ENCODE measurements around the gene NKAIN4.
"Not testable (repeated sequence)": the region's sequence is repeated elsewhere in the genome, so short reads cannot be mapped to it uniquely, and the experiment has no call there.

NKAIN4 gene

DNA sequence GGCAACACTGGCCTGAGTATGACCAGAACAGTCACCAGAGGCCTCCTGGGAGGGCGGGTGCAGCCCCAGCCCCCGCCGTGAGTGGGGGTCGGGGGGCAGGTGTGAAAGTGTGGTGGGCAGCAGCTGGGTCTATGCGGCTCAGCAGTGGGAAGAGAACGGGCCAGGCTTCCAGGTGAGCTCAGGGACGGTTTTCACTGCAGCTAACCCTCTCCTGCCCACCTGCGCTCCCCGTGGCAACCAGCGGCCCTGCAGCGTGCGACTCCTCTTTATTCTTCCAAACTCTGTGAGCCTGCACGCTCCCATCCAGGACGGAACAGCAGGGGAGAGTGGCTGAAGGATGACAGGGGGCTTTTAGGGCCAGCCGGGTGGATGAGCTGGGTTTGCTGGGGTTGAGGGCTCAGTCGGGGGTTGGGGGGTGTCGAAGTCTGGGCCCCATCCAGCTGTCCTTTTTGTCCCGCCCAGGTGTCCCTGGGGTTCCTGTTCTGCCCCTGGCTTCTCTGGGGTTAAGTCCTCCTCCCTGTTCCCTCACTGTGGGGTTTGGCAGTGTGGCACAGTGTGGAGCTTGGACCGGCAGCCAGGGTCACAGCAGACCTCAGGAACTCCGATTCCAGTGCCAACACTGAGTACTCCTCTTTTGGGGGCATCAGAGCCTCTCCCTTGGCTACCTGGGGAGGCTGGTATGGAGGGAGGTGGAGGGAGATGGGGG lies 19.4 kb downstream of the NKAIN4 start:
- DNase-seq, result no peak

DNA sequence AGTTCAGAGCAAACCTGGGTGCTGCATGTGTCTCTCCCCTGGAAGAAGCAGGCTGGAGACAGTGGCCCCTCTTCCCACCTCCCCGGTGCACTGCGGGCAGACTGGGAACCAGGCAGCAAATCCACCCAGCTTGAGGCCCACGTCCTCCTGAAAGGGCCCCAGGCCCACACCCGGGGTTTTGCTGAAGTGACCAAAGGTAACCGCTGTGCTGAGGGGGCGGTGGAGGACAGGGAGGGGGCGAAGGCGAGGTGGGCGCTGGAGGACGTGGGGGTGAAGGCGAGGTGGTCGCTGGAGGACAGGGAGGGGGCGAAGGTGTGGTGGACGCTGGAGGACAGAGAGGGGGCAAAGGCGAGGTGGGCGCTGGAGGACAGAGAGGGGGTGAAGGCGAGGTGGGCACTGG lies 20.3 kb downstream of the NKAIN4 start:
- DNase-seq, result no peak

DNA sequence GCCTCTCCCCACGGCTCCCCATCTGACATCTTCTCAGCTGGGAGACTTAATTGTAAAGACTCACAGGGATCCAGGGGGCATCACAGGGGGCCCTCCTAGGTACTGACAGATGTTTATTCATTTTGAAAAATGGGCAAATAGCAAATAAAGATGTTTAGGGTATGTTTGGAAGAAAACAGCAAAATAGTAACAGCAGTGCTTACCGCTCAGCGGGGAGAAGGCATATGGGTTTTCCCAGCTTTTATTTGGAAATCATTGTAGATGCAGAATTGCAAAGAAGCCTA lies 21.3 kb downstream of the NKAIN4 start:
- no peak for DNase-seq

DNA sequence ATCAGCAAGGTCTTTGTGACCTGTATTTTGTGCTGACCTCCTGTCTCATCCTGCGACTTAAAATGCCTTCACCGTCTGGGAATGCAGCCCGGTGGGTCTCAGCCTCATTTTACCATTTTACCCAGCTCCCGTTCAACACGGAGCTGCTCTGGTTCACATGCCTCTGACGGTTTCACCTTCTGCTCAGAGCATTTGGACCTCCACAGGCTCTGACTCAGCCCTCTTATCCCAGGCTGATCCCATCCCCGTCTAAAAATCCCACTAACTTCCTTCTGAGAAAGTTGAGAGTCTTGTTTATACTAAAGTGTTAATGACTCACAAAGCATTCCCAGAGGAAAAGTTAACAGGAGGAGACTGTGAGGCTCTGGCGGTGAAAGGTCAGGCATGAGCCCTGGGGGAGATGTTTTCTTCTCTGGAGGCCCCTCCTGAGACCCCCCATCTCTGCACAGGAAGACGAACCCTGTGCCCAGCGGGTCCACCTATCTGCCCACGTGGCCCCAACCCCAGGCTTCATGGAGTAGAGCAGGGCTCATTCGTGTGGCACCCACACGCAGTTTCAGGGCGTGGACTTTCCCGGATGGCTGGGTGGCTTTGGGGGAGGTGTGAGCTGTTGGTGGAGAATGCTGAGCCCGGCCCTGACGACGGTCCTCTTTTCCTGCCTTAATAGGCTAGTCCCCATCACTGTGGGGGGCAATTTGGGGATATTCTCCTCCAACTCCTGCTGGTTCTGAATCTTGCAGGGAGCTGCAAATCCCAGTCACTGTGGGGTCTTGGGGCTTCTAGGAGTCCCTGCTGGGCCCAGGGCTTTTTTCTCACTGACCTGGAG lies 21.8 kb downstream of the NKAIN4 start:
- no peak for DNase-seq

DNA sequence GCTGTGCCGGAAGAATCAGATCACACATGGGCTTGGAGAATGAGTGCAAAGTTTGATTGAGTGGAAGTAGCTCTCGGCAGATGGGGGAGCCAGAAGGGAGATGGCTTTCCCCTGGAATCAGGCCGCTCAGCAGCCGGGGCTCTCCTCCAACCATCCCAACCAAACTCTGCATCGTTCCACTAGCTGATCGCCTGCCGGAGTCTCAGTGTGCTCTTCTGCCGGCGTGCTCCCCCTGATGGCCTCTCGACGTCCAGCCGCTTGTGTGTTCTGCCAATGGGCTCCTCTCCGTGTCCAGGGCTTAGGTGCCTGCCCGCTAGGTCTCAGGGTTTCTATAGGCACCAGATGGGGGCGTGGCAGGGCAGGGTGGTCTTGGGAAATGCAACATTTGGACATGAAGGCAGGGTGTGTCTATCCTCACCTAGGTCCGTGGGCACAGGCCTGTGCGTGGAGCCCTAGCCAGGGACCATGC lies 23.4 kb downstream of the NKAIN4 start:
- DNase-seq, result no peak

DNA sequence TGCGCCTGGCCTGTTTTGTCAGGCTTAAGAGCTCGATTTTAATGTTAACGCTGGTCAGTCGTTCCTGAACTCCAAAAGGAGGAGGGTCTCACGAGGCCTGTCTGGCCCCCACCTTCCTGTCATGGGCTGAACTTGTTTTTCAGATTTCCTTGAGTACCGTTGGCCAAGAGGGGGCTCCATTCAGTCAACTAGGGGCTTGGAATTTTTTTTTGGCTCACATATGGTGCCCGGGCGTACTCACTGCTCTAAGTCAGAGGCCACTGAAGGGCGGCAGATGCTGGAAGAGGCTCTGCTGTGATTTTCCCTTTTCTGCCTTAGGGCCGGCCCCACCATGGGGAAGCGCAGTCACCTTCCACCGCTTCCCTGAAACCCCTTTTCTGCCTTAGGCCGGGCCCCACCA lies 25.5 kb downstream of the NKAIN4 start:
- no peak for DNase-seq

DNA sequence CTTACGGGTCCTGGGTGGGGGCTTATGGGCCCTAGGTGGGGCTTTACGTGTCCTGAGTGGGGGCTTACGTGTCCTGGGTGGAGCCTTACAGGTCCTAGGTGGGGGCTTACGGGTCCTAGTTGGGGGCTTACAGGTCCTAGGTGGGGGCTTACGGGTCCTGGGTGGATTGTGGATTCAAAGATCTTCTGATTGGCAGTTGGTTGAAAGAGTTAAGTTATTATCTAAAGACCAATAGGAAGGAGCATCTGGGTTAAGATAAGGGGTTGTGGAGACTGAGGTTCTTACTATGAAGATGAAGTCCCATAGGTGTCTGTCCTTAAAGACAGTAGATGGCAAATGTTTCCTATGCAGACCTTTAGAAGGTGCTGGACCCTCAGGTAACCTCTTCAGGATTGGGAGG lies 27.0 kb downstream of the NKAIN4 start:
- no peak for DNase-seq

DNA sequence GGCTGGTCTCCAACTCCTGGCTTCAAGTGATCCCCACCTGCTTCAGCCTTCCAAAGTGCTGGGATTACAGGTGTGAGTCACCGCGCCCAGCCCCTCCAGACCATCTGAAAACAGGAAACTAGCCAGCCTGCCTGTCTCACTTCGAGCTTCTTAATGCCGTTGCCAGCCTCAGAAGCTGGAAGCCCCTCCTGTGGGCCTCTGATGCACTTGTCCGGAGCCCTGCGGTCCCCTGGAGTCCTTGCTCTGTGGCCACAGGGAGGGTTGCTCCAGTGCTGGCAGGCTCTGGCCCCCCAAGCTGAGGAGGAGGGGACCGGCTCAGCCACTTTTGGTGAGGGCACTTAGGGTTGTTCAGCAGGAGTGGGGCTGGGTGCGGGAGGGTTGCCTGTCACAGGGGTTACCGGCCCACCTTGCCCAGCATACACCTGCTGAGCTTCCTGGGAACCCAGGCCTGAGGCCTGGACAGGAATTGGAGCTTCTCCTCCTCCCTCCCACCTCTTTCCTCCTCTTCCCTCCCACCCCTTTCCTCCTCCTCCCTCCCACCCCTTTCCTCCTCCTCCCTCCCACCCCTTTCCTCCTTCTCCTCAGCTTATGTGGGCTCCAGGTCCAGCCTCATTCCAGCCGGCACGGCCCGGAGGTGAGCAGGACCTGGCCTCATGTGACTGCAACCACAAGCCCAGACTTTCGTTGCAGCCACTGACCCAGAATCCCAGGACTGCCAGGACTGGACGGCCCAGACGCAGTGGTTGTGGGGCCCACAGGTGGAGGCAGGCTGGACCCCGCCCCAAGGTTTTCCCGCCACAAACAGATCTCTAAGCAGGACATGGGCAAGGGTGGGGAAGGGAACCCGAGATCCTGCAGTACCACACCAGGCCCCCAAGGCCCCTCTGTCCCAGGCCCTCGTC lies 28.0 kb downstream of the NKAIN4 start:
- DNase-seq, result no peak

DNA sequence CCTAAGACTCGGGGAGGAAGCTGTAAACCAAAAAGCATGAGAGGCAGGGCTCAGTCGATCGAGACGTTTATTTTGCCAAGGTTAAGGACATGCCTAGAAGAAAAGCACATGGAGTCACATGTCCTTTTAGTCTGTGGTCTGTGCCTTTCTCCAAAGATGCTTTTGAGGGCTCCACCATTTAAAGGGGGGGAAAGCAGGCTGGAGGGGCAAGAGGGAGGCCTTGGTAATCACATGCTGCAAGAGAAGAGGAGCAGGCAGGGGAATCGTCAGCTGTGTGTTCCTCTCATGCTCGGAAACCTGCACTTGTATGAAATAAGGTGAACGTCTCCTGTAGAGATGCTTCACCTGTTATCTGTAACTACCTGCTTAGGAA lies 29.2 kb downstream of the NKAIN4 start:
- no peak for DNase-seq

DNA sequence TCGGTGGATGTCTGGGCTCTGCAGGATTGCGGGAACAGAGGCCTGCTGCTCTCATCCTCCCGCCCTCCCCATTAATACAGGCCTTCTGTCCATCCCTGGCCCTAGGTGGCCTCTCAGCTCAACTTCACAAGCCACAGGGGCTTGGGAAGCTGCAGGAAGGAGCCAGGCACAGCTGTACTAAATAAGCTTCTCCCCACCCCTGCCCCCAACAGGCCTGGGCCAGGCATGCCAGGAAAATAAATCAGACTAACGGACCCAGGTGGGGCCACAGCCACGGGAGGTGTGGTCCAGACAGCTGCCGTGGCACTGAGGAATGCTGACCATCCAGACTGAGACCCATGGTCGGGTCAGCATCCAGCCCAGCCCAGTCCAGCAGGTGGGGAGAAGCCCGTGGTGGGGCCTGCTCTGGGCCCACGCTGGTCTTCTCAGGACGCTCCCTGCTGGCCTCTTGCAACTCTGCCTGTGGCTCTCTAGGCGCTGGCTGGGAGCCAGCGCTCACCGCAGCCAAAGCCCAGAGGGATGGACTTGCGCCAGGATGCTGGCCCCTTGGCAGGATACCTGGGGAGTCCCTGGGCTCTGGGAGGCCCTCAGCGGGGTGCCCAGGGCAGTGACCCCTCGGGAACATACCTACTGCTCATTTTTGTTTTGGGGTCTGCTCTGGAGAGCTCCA lies 29.7 kb downstream of the NKAIN4 start:
- DNase-seq, result no peak

DNA sequence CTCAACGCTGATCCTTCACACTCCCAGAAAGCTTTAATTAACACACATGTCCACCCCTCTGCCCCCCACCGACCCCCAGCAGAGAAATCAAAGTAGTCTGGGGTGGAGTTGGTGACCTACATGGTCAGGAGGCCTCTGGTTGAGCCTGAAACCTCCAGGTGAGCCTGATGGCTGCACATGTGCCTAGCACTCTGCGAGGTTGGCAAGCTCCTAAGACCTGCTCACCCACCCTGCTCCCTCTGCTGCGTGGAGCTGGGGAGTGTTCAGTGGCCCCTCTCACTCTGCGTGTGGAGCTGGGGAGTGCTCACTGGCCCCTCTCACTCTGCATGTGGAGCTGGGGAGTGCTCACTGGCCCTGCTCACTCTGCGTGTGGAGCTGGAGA lies 30.4 kb downstream of the NKAIN4 start:
- DNase-seq, result no peak

DNA sequence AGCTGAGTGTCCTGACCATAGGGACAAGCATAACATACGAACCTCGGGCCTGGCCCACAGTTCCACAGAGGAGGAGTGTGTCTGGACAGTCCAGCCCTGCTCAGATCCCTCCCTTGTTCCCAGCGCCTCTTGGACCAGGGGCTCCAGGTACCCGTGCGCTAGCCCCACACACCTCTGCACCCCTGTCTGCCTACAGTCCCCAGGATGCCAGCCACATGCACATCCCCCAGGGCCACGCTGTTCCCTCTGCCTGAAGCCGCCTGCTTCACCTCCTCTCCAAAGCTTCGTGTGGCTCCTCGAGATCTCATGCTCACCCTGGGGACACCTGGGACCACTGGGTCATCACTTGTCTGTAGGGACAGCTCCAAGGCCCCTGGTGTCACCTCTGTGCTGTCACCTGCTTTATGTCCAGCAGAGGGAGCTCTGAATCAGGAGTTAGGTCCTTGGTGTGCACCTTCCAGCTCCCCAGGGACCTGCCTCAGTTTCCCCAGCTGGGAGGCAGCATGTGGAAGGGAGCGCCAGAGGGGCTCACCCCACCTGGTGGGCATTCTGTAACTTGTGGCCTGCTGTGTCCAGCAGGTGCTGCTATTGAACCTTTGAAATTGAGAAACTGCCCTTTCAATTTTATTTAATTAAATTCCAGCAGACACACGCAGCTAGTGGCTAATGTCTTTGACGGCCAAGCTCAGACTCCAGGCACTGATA lies 31.0 kb downstream of the NKAIN4 start:
- peak; percentile 57 for DNase-seq

DNA sequence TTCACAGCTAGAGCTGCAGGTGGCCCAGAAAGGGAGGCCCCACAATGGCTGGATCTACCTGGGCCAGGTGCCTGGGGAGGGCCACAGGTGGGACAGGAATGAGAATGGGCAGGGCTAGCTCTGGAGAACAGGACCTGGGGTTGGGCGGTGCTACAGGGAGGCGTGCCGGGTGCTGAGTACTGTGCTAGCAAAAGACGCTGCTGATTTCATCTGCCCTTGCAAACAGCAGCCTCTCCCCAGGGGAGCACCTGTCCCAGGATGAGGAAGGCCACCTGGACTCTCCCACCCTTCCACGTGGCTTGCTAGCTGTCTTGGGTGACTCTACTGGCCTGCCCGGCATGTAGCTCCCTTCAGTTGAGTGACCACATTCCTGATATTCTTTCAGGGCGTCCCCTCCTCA lies 31.7 kb downstream of the NKAIN4 start:
- no peak for DNase-seq

DNA sequence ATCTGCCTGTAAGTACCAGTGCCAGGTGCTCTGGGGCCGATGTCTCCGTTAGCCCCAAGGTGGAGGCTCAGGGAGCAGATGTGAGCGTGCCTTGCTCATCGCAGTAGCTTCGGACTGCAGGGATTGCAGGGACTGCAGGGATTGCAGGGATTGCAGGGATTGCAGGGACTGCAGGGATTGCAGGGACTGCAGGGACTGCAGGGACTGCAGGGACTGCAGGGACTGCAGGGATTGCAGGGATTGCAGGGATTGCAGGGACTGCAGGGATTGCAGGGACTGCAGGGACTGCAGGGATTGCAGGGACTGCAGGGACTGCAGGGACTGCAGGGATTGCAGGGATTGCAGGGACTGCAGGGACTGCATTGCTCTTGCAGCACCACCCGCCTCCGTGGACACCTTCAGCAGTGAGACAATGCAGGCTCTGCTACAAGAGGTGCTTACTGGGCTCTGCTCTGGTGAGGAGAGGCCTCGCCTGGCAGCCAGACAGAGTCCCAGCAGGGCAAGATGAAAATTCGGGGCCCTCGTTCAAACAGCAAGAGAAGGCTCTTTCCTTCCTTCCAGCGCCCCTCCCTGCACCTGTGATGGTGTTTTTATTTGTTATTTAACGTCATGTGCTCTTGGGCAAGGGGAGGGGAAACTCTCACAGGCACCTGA lies 32.7 kb downstream of the NKAIN4 start:
- not testable (repeated sequence) for DNase-seq

DNA sequence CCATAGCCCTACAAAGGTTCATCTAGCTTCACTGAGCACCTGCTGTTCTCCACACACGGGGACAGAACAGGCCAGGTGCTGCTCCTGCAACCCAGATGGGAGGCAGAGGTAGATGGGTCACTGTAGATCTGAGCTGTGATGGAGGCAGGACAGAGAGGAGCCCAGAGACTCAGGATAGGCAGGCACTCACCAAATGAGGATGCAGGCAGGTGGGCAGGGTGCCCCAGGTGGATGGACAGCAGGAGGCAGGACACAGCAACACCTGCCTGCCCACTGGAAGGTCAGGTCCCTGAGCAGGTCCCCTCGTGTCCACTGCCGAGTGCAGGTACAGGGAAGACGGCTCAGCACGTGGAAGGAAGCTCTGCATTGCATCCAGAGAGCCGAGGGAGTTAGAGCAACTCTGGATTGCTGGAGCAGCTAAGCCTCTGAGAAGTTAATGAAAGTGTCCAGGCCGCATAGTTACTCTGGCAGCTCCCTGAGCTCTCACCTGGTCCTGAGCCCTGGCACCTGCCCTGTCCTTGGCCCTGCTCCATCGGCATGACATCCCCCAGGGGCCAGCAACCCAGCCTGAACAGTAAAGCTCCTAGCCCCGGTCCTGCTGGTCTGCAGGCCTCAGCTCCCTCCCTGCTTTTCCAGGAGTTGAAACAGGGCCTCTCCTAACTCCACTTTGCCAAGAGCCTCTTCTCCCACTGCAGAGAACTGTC lies 33.4 kb downstream of the NKAIN4 start:
- DNase-seq, result no peak

DNA sequence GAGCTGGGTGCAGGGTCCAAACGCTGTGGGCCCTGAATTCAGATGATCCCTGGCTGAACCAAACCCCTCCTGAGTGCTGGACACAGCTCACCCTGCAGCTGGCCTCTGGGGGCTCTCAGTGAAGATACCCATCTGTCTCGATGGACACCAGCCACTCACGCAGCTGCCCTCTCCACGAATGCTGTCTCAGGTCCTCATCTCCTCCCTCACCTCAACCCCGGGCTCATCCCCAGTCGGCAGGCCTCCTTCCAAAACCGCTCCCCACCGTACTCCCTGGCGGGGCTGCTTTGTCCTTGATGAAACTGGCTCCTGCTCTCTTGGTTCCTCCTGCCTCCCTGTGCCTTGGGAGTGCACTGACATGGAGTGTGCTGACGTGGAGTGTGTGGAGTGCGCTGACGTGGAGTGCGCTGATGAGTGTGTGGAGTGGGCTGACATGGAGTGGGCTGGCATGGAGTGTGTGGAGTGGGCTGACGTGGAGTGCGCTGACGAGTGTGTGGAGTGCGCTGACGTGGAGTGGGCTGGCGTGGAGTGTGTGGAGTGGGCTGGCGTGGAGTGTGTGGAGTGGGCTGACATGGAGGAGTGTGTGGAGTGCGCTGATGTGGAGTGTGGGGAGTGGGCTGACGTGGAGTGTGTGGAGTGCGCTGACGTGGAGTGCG lies 34.3 kb downstream of the NKAIN4 start:
- DNase-seq, result no peak

DNA sequence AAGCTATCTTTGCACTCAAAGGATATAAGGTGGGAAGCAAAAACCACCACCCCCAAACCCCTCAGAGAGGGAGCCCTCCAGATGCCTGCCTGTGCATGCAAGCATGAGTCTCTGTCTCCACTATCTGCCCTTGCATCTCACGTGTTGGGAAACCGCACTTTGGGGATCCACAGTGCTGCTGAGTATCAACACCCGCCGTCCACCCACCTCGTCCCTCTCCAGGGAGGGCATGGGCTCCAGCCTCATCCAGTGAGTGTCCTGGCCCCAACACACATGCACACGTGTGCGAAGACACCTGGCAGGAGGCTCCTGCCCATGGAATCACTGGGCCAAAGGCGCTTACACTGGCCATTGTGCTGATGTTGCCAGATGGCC lies 34.8 kb downstream of the NKAIN4 start:
- no peak for DNase-seq

DNA sequence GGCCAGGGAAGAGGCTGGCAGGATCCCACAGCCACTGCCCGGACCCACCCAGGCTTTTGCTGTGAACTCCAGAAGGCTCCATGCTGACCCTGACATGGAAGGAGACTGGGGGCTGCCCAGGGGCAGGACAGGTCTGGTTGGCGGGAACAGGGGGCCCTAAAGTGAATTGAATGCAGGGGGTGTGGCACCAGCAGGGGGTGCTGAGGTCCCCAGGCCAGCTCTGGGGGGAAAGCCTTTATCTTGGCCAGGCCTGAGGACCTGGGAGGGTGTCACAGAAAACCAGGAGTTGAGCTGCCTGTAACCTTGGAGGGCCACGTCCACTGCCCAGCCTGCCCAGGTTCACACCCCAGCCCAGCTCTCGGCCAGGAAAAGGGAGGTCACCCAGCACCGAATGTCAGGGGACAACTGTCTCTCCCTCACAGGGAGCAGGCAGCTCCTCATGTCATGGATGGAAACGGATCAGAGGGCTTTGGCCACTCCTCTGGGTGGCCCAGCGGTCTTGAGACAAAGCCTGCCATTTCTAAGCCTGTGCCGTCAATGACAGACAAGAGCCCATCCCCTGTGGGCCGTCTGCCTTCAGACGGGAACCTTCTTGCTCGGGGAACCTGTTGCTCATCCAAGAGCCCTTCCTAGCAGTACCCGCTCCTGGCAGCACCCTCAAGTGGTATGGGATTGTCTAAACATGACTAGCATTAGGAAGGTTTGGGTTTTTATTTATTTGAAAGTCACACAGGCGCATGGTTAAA lies 35.4 kb downstream of the NKAIN4 start:
- DNase-seq, result no peak

DNA sequence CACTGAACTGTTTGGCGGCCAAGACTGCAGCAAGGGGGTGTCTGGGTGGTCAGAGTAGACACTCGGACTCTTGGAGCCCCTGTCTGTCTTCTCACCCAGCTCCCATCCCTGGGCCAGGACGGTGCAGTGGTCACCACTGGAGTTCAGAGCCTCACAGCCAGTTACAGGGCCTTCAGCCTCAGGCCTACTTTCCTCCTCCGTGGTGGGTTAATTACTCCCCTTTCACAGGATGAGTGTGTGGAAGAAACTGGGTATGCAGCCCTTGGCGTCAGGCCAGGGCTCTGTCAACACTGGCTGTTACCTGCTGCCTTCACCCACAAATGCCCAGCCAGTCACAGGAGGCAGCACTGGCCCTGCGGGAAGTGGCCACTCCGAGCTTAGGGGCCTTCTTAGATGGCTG lies 36.6 kb downstream of the NKAIN4 start:
- no peak for DNase-seq

DNA sequence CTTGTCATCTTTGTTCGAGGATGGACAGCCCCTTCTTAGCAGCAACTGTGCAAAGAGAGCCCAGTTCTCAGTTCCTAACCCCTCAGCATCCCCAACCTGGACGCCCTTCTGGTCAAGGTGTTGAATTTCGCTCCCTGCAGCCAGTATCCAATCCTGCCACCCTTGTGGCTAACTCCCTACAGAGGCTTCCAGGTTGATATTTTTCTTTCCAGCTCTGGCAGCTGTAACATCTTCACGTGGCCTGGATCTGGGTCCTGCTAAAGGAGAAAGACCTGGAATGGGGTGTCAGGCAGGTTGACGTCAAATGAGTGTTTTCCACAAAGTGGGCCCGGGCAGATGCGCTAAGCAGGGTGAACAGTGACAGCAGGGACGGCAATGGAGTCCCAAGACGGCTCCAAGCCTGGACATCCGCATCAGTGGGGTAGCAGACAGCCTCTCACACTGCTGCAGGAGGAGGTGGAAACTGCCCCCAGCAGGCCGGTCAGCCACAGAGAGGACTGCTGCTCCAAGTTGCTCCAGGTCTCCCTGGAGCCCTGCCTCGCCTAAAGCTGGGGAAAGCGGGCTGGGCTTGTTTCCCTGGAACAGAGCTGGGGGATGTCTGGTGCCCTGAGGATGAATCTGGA lies 37.3 kb downstream of the NKAIN4 start:
- no peak for DNase-seq

Measured in activated CD4-positive, alpha-beta T cell treated with anti-CD3 and anti-CD28 coated beads, Interleukin-10, Interleukin-2, amounts not matched to agents 100 ng/mL and 50 ng/mL, durations not matched to agents 16 hours and 8 hours (primary cell).